Stimulated activated CD8-positive, alpha-beta memory T cell treated with anti-CD3 and anti-CD28 coated beads, Interleukin-15, amount 100 ng/mL, for 48 hours (primary cell): ENCODE measurements around the gene ACTN1.
"Not testable (repeated sequence)": the region's sequence is repeated elsewhere in the genome, so short reads cannot be mapped to it uniquely, and the experiment has no call there.

ENCODE experiments used
- DNase-seq, 2 donors: peaks; one replicate each; pipeline ENCODE4 v3.0.0-alpha.2; 2020; ENCODE audit warnings: low read depth in 2 of 2

Gene ACTN1

GRCh38 chr14:68979021-68979721, at the start of gene ACTN1:
Gene ACTN1, minus strand, starts transcription at chr14:68979302. Its CDS starts 246 bp downstream, at chr14:68979056.
- DNase-seq = peak; percentile 67 to 72

- no peak for DNase-seq
These were observed 48.3 kb upstream of the ACTN1 start for GRCh38 chr14:69027242-69027913.

- DNase-seq = no peak
These were observed 43.9 kb upstream of the ACTN1 start for GRCh38 chr14:69023035-69023434.

- DNase-seq = not testable (repeated sequence)
These were observed 43.0 kb upstream of the ACTN1 start for GRCh38 chr14:69022093-69022492.

GRCh38 chr14:69017706-69018105, 38.6 kb upstream of the ACTN1 start:
- no peak for DNase-seq

GRCh38 chr14:69014829-69015259, 35.7 kb upstream of the ACTN1 start:
- DNase-seq = no peak

- no peak for DNase-seq
These were observed 35.1 kb upstream of the ACTN1 start for GRCh38 chr14:69013943-69014782.

GRCh38 chr14:69012256-69012953, 33.3 kb upstream of the ACTN1 start:
- no peak for DNase-seq

- peak in 1 of 2 donors; percentile 1 for DNase-seq
These were observed 31.5 kb upstream of the ACTN1 start for GRCh38 chr14:69010648-69011047.

GRCh38 chr14:69008421-69008884, 29.4 kb upstream of the ACTN1 start:
- DNase-seq = no peak

- DNase-seq = no peak
These were observed 27.2 kb upstream of the ACTN1 start for GRCh38 chr14:69006346-69006745.

- no peak for DNase-seq
These were observed 26.5 kb upstream of the ACTN1 start for GRCh38 chr14:69005432-69006148.

GRCh38 chr14:69004731-69005431, 25.8 kb upstream of the ACTN1 start:
- DNase-seq = no peak

GRCh38 chr14:69003626-69004025, 24.5 kb upstream of the ACTN1 start:
- no peak for DNase-seq

- DNase-seq = no peak
These were observed 23.0 kb upstream of the ACTN1 start for GRCh38 chr14:69002069-69002468.

GRCh38 chr14:69001375-69001774, 22.3 kb upstream of the ACTN1 start:
- DNase-seq = no peak

GRCh38 chr14:68998062-68998461, 19.0 kb upstream of the ACTN1 start:
- DNase-seq = no peak

- DNase-seq = no peak
These were observed 16.6 kb upstream of the ACTN1 start for GRCh38 chr14:68995731-68996130.

GRCh38 chr14:68994056-68994455, 15.0 kb upstream of the ACTN1 start:
- DNase-seq = no peak

GRCh38 chr14:68987653-68988036, 8.5 kb upstream of the ACTN1 start:
- DNase-seq = no peak
